C4-2B (cell line): ENCODE data around the gene MYH10.

ENCODE experiments used
- CTCF ChIP-seq: fragments of 450-650 bp; conservative IDR thresholded peaks from 2 replicates; pipeline ENCODE4 v1.5.1; 2017; ENCODE audit warnings: mild to moderate bottlenecking
- ZFX ChIP-seq: fragments of 450-650 bp; IDR thresholded peaks from 2 replicates; pipeline ENCODE4 v1.6.1; 2017

GRCh38 chr17:8618825-8619224 lies 11.7 kb downstream of the MYH10 start:
- TF ChIP-seq ZFX (no peak), CTCF (no peak)
